HG03442 (cell line): ENCODE data around the gene STXBP2.

ENCODE experiments used
- ATAC-seq: cut with Tn5 transposase; IDR thresholded peaks from one replicate; pipeline ENCODE4 v1.9.1; 2021; ENCODE audit warnings: mild to moderate bottlenecking, moderate library complexity; ENCODE audit not compliant: unreplicated experiment

STXBP2 gene

GRCh38 chr19:7677669-7678311 is 40.9 kb downstream of the STXBP2 start:
- ATAC-seq: no peak

GRCh38 chr19:7678971-7679751 is 42.3 kb downstream of the STXBP2 start:
- ATAC-seq: no peak

- no peak for ATAC-seq
These were observed 43.1 kb downstream of the STXBP2 start for GRCh38 chr19:7679771-7680605.

GRCh38 chr19:7680606-7681339 is 43.9 kb downstream of the STXBP2 start, which contains the start of gene TRAPPC5:
TSS of gene TRAPPC5 (plus strand) at chr19:7680833. CDS start at chr19:7682254, 1,421 bp downstream.
- ATAC-seq: peak; percentile 67

GRCh38 chr19:7681340-7682174 is 44.6 kb downstream of the STXBP2 start:
- no peak for ATAC-seq

GRCh38 chr19:7682175-7682855 is 45.4 kb downstream of the STXBP2 start:
- no peak for ATAC-seq

GRCh38 chr19:7685546-7686445 is 48.9 kb downstream of the STXBP2 start:
- ATAC-seq: no peak

- no peak for ATAC-seq
These were observed 50.3 kb downstream of the STXBP2 start for GRCh38 chr19:7687177-7687576.

GRCh38 chr19:7689165-7689564 is 52.3 kb downstream of the STXBP2 start:
- ATAC-seq: no peak

GRCh38 chr19:7690779-7691258 is 53.9 kb downstream of the STXBP2 start:
- no peak for ATAC-seq

GRCh38 chr19:7691497-7691896 is 54.6 kb downstream of the STXBP2 start:
- no peak for ATAC-seq

GRCh38 chr19:7692417-7693088 is 55.6 kb downstream of the STXBP2 start:
- no peak for ATAC-seq

- ATAC-seq: no peak
These were observed 57.6 kb downstream of the STXBP2 start for GRCh38 chr19:7694499-7694898.
